ENCODE measurements around the gene PSD2.

PSD2 gene

GRCh38 chr5:139795074-139796001, at the start of gene PSD2:
TSS of gene PSD2 (plus strand) at chr5:139795808. CDS start at chr5:139809441, 13,633 bp downstream.
- no peak for DNase-seq (ENCODE audit: low read depth)

DNA sequence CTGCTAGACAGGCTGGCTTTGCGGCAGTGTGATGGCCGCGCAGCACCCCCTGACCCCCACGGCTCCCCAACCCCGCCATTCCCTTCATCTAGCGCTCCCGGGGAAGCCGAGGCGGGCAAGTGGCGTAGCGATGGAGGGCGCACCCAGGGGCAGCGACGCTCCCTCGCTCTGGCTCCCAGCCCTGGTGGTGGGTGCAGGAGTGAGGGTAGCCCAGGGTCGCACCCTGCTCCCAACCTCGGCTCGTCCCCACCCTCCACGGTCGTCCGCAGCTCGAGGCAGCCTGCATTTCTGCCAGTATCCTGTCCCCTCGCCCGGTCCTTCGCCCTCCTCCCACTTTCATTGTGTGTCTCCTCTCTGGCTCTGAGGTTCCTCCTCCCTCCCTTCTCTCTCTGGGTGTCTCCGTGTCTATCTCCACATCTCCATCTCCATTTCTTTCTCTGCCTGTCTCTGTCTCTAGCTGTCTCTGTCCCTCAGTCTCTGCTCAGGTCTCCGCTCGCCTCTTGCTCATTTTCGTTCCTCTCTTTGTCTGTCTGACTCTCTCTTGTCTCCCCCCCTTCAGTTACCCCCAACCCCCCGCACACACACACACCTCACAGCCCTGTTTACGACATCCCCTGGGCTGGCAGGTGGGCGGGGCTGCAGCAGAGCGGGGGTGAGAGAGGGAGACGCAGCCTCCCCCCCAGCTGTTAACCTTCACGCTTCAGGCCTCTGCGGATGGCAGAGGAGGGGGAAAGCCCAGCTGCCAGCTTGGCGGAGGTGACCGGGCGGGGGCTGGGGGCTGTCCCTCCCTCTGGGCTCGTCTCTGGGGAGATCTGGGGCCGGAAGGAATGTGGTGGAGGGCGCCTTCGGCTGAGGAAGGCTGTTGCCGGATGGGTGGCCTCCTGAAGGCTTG, 48.7 kb upstream of the PSD2 start:
- peak; percentile 62 for DNase-seq (ENCODE audit: low read depth)

DNA sequence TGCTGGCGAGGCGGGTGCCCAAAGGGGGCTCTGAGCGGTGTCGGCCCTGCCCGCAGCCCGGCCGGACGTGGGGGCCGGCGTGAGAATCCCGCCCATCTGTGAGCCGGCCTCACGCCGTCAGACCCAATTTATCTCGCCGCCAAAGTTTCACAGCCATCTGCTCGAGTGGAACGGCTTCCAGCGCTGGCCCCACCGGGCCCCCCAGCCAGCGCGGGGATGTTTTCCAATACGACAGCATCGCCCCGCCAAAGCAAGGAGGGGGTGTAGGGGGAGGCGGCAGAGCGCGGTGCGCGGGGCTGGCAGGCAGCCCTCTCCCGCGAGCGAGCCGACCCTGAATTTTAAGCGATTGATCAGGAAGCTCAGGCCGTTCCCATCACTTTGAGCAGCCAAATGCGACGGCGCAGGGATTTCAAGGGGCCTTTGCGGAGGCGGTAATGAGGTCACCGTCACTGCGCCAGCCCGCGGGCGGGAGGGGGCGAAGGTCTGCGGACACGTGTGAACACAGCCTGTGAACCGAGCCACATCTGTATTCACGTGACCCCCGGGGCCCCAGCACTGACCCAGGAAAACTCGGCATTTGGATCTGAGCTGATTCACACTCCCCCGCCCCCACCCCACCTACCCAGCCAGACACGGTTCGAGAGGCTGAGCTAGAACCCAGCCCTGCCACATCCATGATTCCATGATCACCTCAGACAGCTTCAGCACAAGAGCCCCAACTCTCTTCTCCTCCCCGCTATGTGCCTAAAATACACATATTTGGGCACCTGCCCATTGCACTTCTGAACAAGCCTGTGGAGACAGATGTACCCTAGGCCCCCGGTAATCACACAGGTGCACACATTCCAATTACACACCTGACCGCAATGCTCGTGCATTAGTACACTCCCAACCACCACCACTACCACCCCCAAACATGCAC, 47.8 kb upstream of the PSD2 start:
- peak; percentile 35 for DNase-seq (ENCODE audit: low read depth)

- no peak for DNase-seq (ENCODE audit: low read depth)
Observed at GRCh38 chr5:139748505-139748826, 47.1 kb upstream of the PSD2 start.

DNA sequence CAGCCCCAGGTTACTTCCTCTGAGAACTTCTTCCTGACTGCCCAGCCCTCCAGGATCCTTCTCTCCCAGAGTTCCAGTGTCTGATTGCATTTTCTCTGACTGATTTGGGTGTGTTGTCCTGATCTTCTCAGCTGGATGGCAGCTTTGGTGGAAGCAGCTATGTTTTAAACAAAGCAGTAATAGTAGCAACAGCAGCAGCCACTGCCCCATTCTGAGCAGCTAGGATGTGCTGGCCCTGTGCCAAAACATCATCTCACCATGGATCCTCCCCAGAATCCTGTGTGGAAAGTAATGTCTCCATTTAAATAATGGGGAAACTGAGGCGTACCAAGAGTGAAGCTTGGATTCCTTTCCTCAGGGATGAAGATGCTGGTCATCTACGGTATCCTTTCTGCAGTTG, 46.4 kb upstream of the PSD2 start:
- DNase-seq (ENCODE audit: low read depth): no peak

GRCh38 chr5:139751236-139751635, 44.4 kb upstream of the PSD2 start:
- DNase-seq (ENCODE audit: low read depth): no peak

GRCh38 chr5:139752506-139753473, 42.8 kb upstream of the PSD2 start:
- no peak for DNase-seq (ENCODE audit: low read depth)

- no peak for DNase-seq (ENCODE audit: low read depth)
Observed at GRCh38 chr5:139755892-139756671, 39.5 kb upstream of the PSD2 start.

DNA sequence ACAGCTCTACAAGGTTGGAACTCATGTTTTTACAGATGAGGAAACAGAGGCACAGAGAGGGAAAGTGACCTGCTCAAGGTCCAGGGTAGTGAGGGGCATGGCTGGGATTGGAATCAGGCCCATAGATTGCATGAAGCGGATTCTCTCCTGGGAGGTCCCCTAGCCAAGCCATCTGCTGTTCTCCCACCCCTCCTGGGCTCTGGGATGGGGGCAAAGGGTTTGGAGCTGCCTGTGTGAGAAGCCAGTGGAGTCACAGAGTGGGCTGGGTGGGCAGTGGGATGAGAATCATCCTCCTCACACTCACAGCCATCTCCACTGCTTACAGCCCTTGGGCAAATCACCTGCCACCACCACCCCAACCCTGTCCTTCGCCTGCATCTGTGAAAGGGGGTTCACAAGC, 38.6 kb upstream of the PSD2 start:
- DNase-seq (ENCODE audit: low read depth): no peak

DNA sequence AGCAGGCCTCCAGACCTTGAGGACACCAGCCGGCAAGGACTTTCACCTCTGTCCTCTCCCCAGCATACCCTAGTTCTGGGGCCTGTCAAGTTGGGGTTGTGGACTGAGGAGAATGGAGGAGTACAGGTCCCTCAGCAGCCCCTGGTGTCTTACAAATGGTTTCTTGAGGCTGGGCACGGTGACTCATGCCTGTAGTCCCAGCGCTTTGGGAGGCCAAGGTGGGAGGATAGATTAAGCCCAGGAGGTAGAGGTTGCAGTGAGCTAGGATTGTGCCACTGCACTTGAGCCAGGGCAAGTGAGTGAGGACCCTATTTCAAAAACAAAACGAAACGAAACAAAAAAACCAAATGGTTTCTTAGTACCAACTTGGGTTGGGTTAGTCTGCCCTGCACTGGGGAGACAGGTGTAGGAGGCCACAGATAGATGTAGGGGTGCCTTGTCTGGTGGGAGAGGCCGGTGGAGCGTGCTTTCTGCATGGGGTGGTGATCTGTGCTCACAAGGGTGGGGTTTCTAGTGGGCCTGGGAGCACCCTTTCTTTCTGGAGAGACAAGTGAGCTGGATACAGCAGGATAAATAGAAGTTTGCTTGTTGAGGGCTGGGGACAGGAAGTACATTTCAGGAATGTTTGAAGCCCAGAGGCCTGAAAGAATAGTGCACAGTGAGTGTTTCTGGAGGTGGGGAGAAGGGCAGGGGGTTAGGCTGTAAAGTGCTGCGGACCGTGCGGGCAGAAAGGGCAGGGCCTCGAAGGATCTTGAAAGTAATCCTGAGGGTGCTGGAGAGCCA, 37.7 kb upstream of the PSD2 start:
- DNase-seq (ENCODE audit: low read depth): no peak

DNA sequence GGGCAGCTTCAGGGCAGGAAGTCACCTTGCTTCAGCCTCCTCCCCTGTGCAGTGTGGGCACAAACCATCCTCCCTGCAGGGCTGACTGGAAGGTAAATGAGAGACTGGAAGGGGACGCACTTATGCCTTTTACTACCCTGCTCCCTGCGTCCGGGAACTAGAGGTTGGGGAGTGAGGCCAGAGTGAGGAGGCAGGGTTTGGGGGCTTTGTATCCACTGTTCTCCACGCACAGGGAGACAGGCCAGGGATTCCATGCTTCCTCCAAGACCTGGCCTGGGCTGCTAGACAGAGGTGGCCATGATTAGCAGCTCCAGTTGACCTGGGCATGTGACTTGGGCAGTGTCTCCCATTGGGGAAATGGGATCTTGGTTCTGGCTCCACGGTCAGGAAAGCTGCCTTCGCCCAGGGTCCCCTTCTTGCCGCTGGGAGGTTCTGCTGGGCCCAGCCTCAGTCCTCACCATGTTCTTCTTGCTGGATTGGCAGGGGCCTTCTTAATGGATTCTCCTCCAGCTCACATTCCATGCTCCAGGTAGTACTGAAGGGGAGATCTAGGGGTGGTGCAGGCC, 37.0 kb upstream of the PSD2 start:
- no peak for DNase-seq (ENCODE audit: low read depth)

DNA sequence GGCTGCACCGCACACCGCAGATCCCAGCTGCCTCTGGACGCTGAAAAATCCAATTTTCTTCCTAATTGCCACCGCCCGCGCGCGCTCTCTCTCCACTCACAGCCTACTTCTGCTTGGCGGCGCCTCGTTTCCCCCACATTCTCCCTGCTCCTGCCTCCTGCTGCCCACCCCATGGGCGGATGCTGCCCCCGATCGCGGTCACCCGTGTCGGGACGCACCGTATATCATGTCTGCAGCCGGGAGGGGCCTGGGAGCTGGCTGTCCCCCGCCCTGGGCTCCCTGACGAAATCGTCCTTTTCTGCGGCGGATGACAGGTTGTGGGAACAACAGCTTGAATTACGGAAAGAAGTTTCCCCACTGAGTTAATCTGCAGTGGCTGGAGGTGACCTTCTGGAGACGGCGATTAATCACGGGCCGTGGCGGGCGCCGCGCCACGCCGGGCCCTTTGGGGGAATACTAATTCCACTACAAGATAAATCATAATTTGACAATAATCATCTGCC, 36.3 kb upstream of the PSD2 start:
- no peak for DNase-seq (ENCODE audit: low read depth)

- no peak for DNase-seq (ENCODE audit: low read depth)
Observed at GRCh38 chr5:139760066-139761056, 35.2 kb upstream of the PSD2 start.

GRCh38 chr5:139761057-139761450, 34.6 kb upstream of the PSD2 start:
- no peak for DNase-seq (ENCODE audit: low read depth)

- no peak for DNase-seq (ENCODE audit: low read depth)
Observed at GRCh38 chr5:139761501-139761900, 34.1 kb upstream of the PSD2 start.

- no peak for DNase-seq (ENCODE audit: low read depth)
Observed at GRCh38 chr5:139762615-139763170, 32.9 kb upstream of the PSD2 start.
